Rectal smooth muscle tissue (tissue), 1 donor: ENCODE results near the gene RIPOR3.

Experiments used
- H3K27ac ChIP-seq: one replicate; pipeline ENCODE4 v1.7.0; 2013; ENCODE audit warnings: low read depth, low read length, inconsistent platforms
- H3K27me3 ChIP-seq: one replicate; pipeline ENCODE4 v1.7.0; 2013; ENCODE audit warnings: low read length; ENCODE audit not compliant: control insufficient read depth, insufficient read depth
- H3K36me3 ChIP-seq: one replicate; pipeline ENCODE4 v1.7.0; 2013; ENCODE audit warnings: low read length; ENCODE audit not compliant: control insufficient read depth, insufficient read depth
- H3K4me1 ChIP-seq: one replicate; pipeline ENCODE4 v1.7.0; 2013; ENCODE audit warnings: low read length; ENCODE audit not compliant: control insufficient read depth, insufficient read depth
- H3K4me3 ChIP-seq: one replicate; pipeline ENCODE4 v1.7.0; 2013; ENCODE audit warnings: low read length
- H3K9ac ChIP-seq: one replicate; pipeline ENCODE4 v1.7.0; 2013; ENCODE audit warnings: low read length

Gene RIPOR3

DNA sequence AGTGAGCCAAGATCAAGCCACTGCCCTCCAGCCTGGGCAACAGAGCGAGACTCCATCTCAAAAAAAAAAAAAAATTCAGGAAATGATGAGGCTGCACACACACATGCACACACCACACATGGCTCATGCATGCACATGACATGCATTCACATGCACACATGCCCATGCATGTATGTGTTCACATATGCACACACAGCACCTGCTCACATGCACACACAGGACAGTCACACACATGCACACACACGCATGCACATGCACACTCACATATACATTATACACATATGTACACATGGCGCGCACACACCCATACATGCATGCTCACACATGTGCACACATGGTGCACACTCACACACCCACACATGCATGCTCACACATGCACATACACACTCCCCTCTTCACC, 22.5 kb downstream of the RIPOR3 start:
- Histone ChIP-seq H3K27me3 (no peaks in the 10 kb centered on the region), H3K9ac (no peak overlapping the region), H3K27ac (no peak overlapping the region), H3K4me1 (peaks cover 6% of the 10 kb centered on the region), H3K36me3 (no peaks in the 10 kb centered on the region), H3K4me3 (no peak overlapping the region)

DNA sequence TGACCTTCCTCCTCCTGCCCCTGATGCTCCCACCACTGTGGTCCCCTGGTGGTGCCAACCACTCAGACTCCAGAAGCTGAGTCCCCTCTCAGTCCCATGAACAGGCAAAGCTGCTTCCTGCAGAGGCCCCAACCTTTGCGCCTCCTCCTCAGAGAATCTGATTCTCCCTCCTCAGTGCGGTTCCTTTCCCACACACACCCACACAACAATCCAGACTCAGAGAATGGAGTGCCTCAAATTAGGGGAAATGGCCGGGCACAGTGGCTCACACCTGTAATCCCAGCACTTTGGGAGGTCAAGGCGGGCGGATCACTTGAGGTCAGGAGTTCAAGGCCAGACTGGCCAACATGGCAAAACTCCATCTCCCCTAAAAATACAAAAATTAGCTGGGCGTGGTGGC, 23.0 kb downstream of the RIPOR3 start:
- H3K36me3 ChIP-seq = no peaks in the 10 kb centered on the region
- peaks cover 2% of the 10 kb centered on the region for H3K4me1 ChIP-seq
- no peak overlapping the region for H3K4me3 ChIP-seq
- H3K27me3 ChIP-seq = no peaks in the 10 kb centered on the region
- no peak overlapping the region for H3K9ac ChIP-seq
- no peak overlapping the region for H3K27ac ChIP-seq

DNA sequence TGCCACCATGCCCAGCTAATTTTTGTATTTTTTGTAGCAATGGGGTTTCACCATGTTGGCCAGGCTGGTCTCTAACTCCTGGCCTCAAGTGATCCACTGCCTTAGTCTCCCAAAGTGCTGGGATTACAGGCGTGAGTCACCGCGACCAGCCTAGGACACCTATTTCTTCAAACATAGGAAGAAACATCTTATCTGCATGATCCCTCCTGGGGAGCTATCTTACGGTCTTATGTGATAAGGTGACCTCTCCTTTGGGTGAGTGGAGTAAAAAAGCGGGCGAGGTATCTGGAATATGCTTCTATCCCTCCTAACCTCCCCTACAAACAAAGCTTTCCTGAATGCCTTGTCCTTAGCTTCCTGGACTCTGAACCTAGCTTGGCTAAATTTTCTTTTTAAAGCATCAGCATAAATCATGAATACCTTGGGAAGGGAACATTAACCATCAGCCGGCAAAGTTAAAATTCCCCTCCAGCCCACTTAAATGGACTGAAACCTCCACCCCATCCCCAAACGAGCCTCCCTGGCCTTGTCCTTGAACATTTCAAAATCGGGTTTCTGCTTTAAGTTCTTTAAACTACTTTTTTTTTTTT, 24.5 kb downstream of the RIPOR3 start:
- no peak overlapping the region for H3K9ac ChIP-seq
- H3K4me1 ChIP-seq = no peaks in the 10 kb centered on the region
- H3K36me3 ChIP-seq = no peaks in the 10 kb centered on the region
- H3K27me3 ChIP-seq = no peaks in the 10 kb centered on the region
- no peak overlapping the region for H3K27ac ChIP-seq
- H3K4me3 ChIP-seq = no peak overlapping the region

DNA sequence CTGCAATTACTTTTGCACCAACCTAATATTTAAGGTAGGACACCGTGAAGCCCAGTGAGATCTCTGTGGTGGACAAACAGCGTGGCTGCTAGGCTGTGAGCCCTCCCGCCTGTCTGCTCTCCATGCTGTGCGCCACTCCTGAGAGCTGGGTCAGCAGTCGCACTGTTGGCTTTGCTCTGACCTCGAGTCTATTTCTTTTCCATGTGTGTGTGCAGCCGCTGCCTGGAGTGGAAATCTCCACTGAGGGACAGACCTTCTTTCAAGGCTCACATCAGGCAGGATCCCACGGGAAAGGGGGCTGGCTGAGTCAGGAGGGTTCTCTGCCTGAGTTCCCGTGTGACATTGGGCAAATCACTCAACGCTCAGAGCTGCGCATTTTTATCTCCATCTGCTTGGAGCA, 27.1 kb downstream of the RIPOR3 start:
- H3K27ac ChIP-seq = no peak overlapping the region
- H3K9ac ChIP-seq = no peak overlapping the region

DNA sequence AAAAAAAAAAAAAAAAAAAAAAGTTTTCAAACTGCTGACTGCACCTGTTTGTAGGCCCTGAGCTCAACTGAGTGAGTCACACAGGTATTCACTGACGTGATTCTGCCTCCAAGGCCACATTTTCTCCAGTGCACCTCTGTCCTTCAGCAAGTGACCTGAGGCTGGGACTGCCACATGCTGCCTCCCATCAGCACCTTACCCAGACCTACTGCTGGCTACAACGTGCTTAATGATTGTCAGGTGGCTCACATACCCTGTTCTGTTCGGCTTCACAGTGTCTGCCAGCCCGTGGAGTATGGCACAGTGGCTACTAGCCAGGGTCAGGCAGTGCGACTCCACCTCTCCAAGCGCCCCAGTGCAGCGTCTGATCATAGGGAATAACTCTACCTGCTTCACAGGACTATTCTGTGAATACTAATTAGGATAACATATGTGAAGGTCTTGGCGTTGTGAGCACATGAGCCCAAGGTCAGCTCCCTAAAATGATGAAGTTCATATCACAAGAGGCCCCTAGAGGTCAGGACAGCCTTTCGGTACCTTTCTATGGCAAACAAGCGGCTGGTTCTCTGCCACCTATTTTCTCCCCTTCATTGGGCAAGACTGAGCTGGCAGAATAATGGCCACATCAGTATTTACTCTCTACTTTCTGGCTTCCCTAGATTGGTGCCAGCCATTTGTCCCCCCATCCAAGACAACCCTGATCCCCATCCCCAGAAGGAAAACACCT, 28.1 kb downstream of the RIPOR3 start:
- Histone ChIP-seq H3K27me3 (no peaks in the 10 kb centered on the region), H3K36me3 (no peaks in the 10 kb centered on the region), H3K9ac (no peak overlapping the region), H3K4me3 (no peak overlapping the region), H3K4me1 (no peaks in the 10 kb centered on the region), H3K27ac (no peak overlapping the region)

More for the DNA sequence above, 27.1 kb downstream of the RIPOR3 start:
- Histone ChIP-seq H3K4me1 (no peaks in the 10 kb centered on the region), H3K4me3 (no peak overlapping the region), H3K36me3 (no peaks in the 10 kb centered on the region), H3K27me3 (no peaks in the 10 kb centered on the region)

DNA sequence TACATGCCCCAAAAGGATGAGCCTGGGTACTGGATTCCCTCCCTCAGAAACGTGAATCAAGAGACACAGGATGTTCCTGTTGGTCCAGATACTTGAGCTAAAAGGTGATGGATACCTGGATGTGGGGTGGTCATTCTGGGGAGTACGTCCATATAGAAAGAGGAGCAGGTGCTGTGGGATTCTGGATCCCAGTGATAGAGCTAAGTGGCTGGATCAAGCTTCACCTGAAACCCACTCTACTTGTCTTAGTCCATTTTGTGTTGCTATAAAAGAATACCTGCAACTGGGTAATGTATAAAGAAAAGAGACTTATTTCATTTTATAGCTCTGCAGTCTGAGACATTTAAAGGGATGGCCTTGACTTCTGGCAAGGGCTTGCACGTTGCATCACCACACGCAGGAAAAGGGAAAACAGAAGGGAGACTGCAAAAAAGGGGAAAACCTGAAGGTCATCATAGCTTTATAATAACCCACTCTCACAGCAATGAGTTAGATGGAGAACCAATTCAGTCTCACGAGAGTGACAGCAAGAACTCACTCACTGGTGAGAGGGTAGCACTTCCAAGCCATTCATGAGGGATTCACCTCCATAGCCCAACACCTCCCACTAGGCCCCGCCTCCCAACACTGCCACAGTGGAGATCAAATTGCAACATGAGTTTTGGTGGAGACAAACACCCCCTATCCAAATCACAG, 31.2 kb downstream of the RIPOR3 start:
- no peaks in the 10 kb centered on the region for H3K36me3 ChIP-seq
- no peaks in the 10 kb centered on the region for H3K27me3 ChIP-seq
- H3K4me1 ChIP-seq = peaks cover 5% of the 10 kb centered on the region
- no peak overlapping the region for H3K27ac ChIP-seq
- H3K4me3 ChIP-seq = no peak overlapping the region
- no peak overlapping the region for H3K9ac ChIP-seq

DNA sequence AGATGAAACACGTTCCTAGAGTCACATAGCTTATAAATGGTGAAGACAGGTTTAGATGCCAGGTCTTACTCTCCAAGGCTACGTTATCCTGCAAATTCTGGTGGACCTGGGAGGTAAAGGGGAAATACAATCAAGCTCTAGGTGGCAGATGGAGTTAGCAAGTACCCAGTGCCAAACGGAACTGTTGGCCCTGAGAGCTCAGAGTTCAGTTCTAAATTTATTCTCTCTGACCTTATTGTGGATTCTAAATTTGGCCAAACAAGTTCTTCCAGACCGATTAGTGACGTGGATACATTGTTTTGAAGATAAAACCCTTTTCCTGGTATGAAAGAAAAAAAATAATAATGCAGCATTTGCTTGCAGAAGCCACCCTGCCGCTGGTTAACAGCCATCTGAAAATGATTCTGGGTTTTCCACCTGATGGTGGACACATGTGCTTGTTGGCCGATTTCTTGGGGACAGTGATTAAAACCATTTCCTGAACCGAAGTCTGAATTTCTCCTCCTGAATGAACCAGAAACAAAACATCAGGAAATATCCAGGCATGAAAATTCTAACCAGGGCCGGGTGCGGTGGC, 32.5 kb downstream of the RIPOR3 start:
- Histone ChIP-seq H3K4me3 (no peak overlapping the region), H3K27me3 (no peaks in the 10 kb centered on the region), H3K4me1 (peaks cover 12% of the 10 kb centered on the region), H3K9ac (no peak overlapping the region), H3K27ac (no peak overlapping the region), H3K36me3 (no peaks in the 10 kb centered on the region)

DNA sequence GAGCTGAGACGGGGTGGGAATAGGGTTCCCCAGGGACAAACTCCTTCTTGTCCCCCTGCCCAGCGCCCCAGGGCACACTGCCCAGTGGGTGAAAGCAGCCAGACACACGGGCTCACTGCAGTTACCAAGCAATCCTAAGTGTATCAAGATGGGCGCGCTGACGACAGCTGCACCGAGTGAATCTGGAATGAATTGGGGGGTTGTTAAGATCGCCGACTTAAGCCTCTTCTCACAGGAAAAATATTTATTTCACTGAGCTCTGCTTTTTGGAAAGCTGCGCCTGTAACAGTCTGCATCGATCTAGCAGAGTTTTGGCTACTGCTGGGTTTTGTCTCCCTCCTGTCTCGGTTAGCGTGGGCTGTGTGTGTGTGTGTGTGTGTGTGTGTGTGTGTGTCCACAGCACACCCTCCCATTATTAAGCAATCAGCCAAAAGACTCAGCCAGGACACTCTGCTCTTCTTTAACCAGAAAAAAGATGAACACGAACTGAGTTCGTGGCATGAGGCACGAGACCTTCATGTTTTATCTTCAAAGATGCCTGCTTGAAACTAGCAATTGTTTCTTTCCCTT, 35.9 kb downstream of the RIPOR3 start:
- Histone ChIP-seq H3K36me3 (no peaks in the 10 kb centered on the region), H3K27me3 (no peaks in the 10 kb centered on the region), H3K4me3 (peak overlapping the region; percentile 25), H3K9ac (peak overlapping the region; percentile 4), H3K4me1 (peaks cover 12% of the 10 kb centered on the region), H3K27ac (peak overlapping the region; percentile 95)

DNA sequence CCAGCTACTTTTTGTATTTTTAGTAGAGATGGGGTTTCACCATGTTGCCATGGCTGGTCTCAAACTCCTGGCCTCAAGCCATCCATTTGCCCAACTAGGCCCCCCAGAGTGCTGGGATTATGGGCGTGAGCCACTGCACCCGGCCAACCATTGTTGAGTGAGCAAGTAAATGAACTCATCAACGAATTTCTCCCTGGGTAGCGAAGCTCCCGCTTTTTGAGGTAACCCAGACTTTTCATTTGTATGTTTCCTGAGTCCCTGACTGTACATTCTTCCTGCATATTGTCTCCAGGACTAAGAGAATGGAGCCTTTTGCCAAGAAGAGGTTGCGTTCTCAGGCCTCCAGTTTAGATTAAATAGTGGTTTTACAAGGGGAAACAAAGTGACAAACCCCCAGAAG, 36.4 kb downstream of the RIPOR3 start:
- Histone ChIP-seq H3K27ac (peak overlapping the region; percentile 95), H3K36me3 (no peaks in the 10 kb centered on the region), H3K4me1 (peaks cover 12% of the 10 kb centered on the region), H3K4me3 (no peak overlapping the region), H3K27me3 (no peaks in the 10 kb centered on the region), H3K9ac (no peak overlapping the region)

DNA sequence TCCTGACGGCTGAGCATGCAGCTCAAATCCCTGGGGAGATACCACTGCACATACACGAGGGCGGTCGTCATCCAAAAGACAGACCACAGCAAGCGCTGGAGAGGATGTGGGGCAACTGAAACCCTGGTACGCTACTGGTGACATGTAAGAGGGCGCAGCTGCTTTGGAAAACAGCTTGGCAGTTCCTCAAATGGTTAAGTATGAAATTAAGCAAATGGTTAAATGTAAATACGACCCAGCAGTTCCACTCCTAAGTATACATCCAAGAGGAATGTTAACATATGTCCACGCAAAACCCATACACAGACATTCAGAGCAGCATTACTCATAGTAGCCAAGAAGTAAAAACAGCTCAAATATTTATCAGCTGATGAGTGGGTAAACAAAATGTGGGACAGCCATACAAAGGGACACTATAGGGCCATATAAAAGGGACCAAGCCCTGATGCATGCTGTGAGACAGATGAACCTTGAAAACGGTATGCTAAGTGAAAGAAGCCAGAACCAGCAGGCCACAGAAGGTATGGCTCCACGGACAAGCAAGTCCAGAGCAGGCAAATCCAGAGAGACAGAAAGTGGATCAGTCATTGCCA, 38.5 kb downstream of the RIPOR3 start:
- no peak overlapping the region for H3K4me3 ChIP-seq
- peak overlapping the region; percentile 37 for H3K27ac ChIP-seq
- no peaks in the 10 kb centered on the region for H3K27me3 ChIP-seq
- no peak overlapping the region for H3K9ac ChIP-seq
- no peaks in the 10 kb centered on the region for H3K36me3 ChIP-seq
- peaks cover 12% of the 10 kb centered on the region for H3K4me1 ChIP-seq

DNA sequence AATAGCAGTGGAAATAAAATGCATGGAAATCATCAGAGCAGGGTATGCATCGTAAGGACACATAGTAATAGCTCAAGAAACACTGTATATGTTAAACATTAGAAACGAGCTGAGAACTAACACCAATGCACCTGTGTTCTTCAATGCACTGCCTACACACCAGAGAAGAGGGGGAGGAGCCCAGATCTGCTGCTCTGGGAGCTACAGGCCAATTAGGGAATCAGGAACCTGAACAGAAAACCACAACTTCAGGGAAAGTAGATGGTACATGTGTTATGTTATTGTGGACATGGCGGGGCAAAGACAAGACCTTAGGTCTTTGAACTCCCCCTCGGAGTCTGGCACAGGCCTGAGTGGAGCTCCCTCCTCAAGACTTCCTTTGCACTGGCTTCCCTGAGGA, 39.7 kb downstream of the RIPOR3 start:
- Histone ChIP-seq H3K36me3 (no peaks in the 10 kb centered on the region), H3K9ac (no peak overlapping the region), H3K4me3 (no peak overlapping the region), H3K27me3 (no peaks in the 10 kb centered on the region), H3K27ac (no peak overlapping the region), H3K4me1 (peaks cover 12% of the 10 kb centered on the region)

DNA sequence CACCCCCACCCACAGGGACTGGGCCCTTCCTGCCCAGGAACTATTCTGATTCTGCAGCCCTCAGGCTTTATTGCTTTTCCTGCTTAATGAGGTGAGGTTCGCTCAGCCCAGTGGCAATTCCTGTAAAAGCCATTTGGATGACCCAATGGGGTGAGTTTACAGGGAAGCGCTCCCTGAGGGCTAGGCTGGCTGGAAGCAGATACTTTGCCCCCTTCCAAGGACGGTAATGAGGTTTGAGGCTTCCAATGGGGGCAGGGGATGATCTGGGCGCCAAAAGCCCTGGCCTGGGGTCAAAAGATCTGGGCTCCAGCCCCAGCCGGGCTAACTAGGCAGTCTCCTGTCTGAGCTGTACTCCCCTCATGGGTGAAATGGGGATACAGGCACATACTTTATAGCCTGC, 41.8 kb downstream of the RIPOR3 start:
- no peak overlapping the region for H3K4me3 ChIP-seq
- no peak overlapping the region for H3K27ac ChIP-seq
- no peaks in the 10 kb centered on the region for H3K36me3 ChIP-seq
- no peak overlapping the region for H3K9ac ChIP-seq
- no peaks in the 10 kb centered on the region for H3K27me3 ChIP-seq
- peaks cover 2% of the 10 kb centered on the region for H3K4me1 ChIP-seq
